Smooth muscle cell (in vitro differentiated cells): ENCODE measurements around the gene TLR1. TPM values are rescaled to one million over a fixed set of nuclear protein-coding genes. Genes with fewer than 3 reads are reported as not detected.

Experiments
- DNase-seq: peaks from one replicate; lab custom pipeline; 2025; ENCODE audit not compliant: unreplicated experiment; lab: John Stamatoyannopoulos, UW
- H2AFZ ChIP-seq: fragments of 200-600 bp; sonication (generic); 2 replicates; pipeline ENCODE4 v1.6.0; 2016; ENCODE audit warnings: antibody characterized with exemption, low read depth, mild to moderate bottlenecking
- H3F3A ChIP-seq: fragments of 200-600 bp; sonication (generic); 2 replicates; pipeline ENCODE4 v1.6.0; 2017; ENCODE audit warnings: antibody characterized with exemption, low read depth
- H3K27ac ChIP-seq: fragments of 200-600 bp; sonication (generic); 2 replicates; pipeline ENCODE4 v1.5.1; 2016; ENCODE audit warnings: low read depth, mild to moderate bottlenecking
- H3K27me3 ChIP-seq: fragments of 200-600 bp; sonication (generic); 2 replicates; pipeline ENCODE4 v1.6.1; 2016; ENCODE audit warnings: low read depth, mild to moderate bottlenecking
- H3K36me3 ChIP-seq: fragments of 200-600 bp; sonication (generic); 2 replicates; pipeline ENCODE4 v1.5.1; 2016; ENCODE audit warnings: low read depth
- H3K4me1 ChIP-seq: fragments of 200-600 bp; sonication (generic); 2 replicates; pipeline ENCODE4 v1.5.1; 2016; ENCODE audit warnings: low read depth
- H3K4me2 ChIP-seq: fragments of 200-600 bp; sonication (generic); 2 replicates; pipeline ENCODE4 v1.6.0; 2016; ENCODE audit warnings: mild to moderate bottlenecking
- H3K4me3 ChIP-seq: fragments of 200-600 bp; sonication (generic); 2 replicates; pipeline ENCODE4 v1.5.1; 2016; ENCODE audit warnings: mild to moderate bottlenecking
- H3K79me2 ChIP-seq: fragments of 200-600 bp; sonication (generic); 2 replicates; pipeline ENCODE4 v1.6.0; 2016; ENCODE audit warnings: low read depth, mild to moderate bottlenecking
- H3K9ac ChIP-seq: fragments of 200-600 bp; sonication (generic); 2 replicates; pipeline ENCODE4 v1.6.0; 2016; ENCODE audit warnings: low read depth
- H3K9me3 ChIP-seq: fragments of 200-600 bp; sonication (generic); replicated peaks from 2 replicates; pipeline ENCODE4 v1.5.1; 2016; ENCODE audit warnings: low read depth
- H4K20me1 ChIP-seq: fragments of 200-600 bp; sonication (generic); 2 replicates; pipeline ENCODE4 v1.6.0; 2016; ENCODE audit warnings: low read depth
- CTCF ChIP-seq: fragments of 200-600 bp; sonication (generic); IDR thresholded peaks from 2 replicates; pipeline ENCODE4 v1.5.1; 2017; ENCODE audit warnings: borderline replicate concordance, mild to moderate bottlenecking, antibody characterized with exemption; ENCODE audit not compliant: insufficient read depth, poor library complexity, severe bottlenecking
- WGBS: methylation state at CpG from one replicate; pipeline ENCODE4 v1.1.7; 2016; ENCODE audit warnings: low lambda C conversion rate; 5-methylcytosine and 5-hydroxymethylcytosine counted together
- polyA plus RNA-seq: library from polyadenylated mRNA; unstranded; fragments of >200 nt; fragmentation: Nextera tagmentation; extraction: Ambion mirVana; gene quantifications from 2 replicates; pipeline ENCODE4 v1.2.1, GENCODE V29; 2016
- total RNA-seq: library from RNA; depleted of rRNA; stranded (reverse); fragments of >200 nt; gene quantifications from 2 replicates; pipeline ENCODE4 v1.2.3, GENCODE V29; 2014

TLR1 gene
- total and polyA plus RNA-seq, 2 experiments from 2014 or later = 0.54 to 2.0 TPM

- Histone ChIP-seq H2AFZ (no peak overlapping the region), H3K9ac (no peak overlapping the region), H3K27me3 (no peaks in the 10 kb centered on the region), H3K4me2 (no peak overlapping the region), H3K4me1 (no peaks in the 10 kb centered on the region), H3K9me3 (no peaks in the 10 kb centered on the region), H3K27ac (no peak overlapping the region), H3K79me2 (no peaks in the 10 kb centered on the region), H3F3A (no peaks in the 10 kb centered on the region), H4K20me1 (no peaks in the 10 kb centered on the region), H3K4me3 (no peak overlapping the region), H3K36me3 (no peaks in the 10 kb centered on the region)
- no peak for TF ChIP-seq CTCF
- 91% methylated on average over 2 of the region's 2 CpGs for WGBS
- DNase-seq = no peak
Observed at GRCh38 chr4:38800366-38800765, 4.2 kb downstream of the TLR1 start.

DNA sequence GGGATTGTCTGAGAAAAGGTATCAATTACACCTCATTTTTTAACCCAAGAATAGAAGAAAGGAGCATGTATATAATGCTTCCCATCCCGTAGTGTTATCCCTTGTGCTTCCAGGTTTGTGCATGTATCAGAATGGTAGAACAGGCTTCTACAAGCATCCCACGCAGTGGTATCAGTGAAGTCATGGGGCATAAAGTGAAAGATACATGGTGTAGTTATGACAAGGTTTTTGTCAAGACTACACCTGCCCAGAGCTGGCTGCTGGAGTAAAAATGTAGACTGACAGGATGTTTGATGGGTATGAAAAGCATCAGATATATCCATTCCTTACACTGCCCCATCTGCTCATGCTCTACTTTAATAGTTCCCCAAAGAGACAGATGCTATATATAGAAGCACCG, 9.5 kb downstream of the TLR1 start:
- H3K36me3 ChIP-seq = no peaks in the 10 kb centered on the region
- WGBS = 92% methylated on average over 3 of the region's 3 CpGs
- H3K79me2 ChIP-seq = no peaks in the 10 kb centered on the region
- no peak overlapping the region for H3K4me2 ChIP-seq
- H3K4me3 ChIP-seq = no peak overlapping the region
- no peaks in the 10 kb centered on the region for H3K4me1 ChIP-seq
- H3K27me3 ChIP-seq = no peaks in the 10 kb centered on the region
- H3K9ac ChIP-seq = no peak overlapping the region
- no peak for DNase-seq
- no peaks in the 10 kb centered on the region for H3K9me3 ChIP-seq
- H3K27ac ChIP-seq = no peak overlapping the region
- H3F3A ChIP-seq = no peaks in the 10 kb centered on the region
- no peaks in the 10 kb centered on the region for H4K20me1 ChIP-seq
- H2AFZ ChIP-seq = no peak overlapping the region
- TF ChIP-seq CTCF = no peak

DNA sequence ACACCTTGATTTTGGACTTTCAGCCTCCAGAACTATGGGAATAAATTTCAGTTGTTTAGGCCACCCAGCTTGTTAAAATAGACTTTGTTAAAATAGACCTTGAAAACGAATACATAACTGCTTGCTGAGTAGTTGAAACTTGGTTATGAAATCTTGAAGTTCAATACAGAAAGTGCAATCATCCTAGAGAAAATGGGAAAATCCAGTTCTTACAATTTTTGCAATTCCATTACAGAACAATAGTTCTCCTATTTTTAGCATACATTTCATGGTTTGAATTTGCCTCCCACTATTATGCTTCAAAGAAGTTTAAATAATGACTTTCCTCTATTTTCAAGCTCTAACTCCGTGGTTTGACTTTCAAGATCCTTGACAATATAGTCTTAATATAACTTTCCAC, 10.5 kb downstream of the TLR1 start:
- Histone ChIP-seq H3F3A (no peaks in the 10 kb centered on the region), H3K4me2 (no peak overlapping the region), H3K4me3 (no peak overlapping the region), H3K4me1 (no peaks in the 10 kb centered on the region), H4K20me1 (no peaks in the 10 kb centered on the region), H3K9me3 (no peaks in the 10 kb centered on the region), H2AFZ (no peak overlapping the region), H3K27me3 (no peaks in the 10 kb centered on the region), H3K79me2 (no peaks in the 10 kb centered on the region), H3K9ac (no peak overlapping the region), H3K36me3 (no peaks in the 10 kb centered on the region), H3K27ac (no peak overlapping the region)
- 82% methylated on average over 2 of the region's 2 CpGs for WGBS
- no peak for TF ChIP-seq CTCF
- DNase-seq = no peak

DNA sequence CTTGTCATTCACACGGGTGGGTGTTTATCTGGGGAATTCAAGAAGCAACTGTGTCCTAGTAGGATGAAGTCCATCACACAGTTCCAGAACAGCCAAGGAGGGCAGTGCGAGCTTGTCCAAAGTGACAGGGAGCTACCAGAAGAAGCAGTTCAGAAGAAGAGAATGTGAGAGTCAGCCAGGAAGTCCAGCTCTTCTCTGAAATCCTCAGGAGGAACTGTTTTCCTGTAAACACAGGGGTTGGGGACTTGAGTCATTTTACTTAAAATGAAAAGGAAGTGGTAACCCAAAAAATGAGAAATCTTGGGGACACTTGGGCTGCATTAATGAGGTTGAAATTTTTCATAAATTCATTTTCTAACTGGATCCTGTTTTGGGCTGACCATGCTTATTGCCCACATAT, 13.6 kb downstream of the TLR1 start:
- no peaks in the 10 kb centered on the region for H4K20me1 ChIP-seq
- H3K4me2 ChIP-seq = no peak overlapping the region
- no peaks in the 10 kb centered on the region for H3K27me3 ChIP-seq
- DNase-seq = no peak
- H3K9me3 ChIP-seq = no peaks in the 10 kb centered on the region
- H3K27ac ChIP-seq = no peak overlapping the region
- no peak overlapping the region for H2AFZ ChIP-seq
- H3F3A ChIP-seq = no peaks in the 10 kb centered on the region
- H3K36me3 ChIP-seq = no peaks in the 10 kb centered on the region
- H3K79me2 ChIP-seq = no peaks in the 10 kb centered on the region
- 77% methylated on average over 2 of the region's 2 CpGs for WGBS
- H3K4me1 ChIP-seq = no peaks in the 10 kb centered on the region
- TF ChIP-seq CTCF = no peak
- H3K9ac ChIP-seq = no peak overlapping the region
- no peak overlapping the region for H3K4me3 ChIP-seq
